H4 (cell line): ENCODE data around the gene NDUFS5. TPM values are rescaled to one million over a fixed set of nuclear protein-coding genes. Genes with fewer than 3 reads are reported as not detected.
"Not testable (repeated sequence)": the region's sequence is repeated elsewhere in the genome, so short reads cannot be mapped to it uniquely, and the experiment has no call there.

Source experiments
- DNase-seq: peaks from one replicate; pipeline ENCODE4 v3.0.0-alpha.2; 2015; ENCODE audit warnings: low spot score
- total RNA-seq: library from RNA; depleted of rRNA; stranded (reverse); fragments of >200 nt; shearing (Covaris generic); gene quantifications from 2 replicates; pipeline ENCODE4 v1.2.3, GENCODE V29; 2014; rRNA removed

The NDUFS5 gene
- total RNA-seq, 1 experiment from 2014 or later: 850 TPM

GRCh38 chr1:39063775-39064174, 37.6 kb downstream of the NDUFS5 start:
- DNase-seq: no peak

GRCh38 chr1:39065542-39065941, 39.4 kb downstream of the NDUFS5 start:
- DNase-seq: no peak

GRCh38 chr1:39068227-39068626, 42.1 kb downstream of the NDUFS5 start:
- not testable (repeated sequence) for DNase-seq

- DNase-seq: not testable (repeated sequence)
Observed at GRCh38 chr1:39071557-39071956, 45.4 kb downstream of the NDUFS5 start.

- DNase-seq: no peak
Observed at GRCh38 chr1:39076127-39076798, 50.1 kb downstream of the NDUFS5 start.

GRCh38 chr1:39076799-39077148, 50.6 kb downstream of the NDUFS5 start:
- no peak for DNase-seq

- DNase-seq: no peak
Observed at GRCh38 chr1:39080269-39080826, 54.2 kb downstream of the NDUFS5 start.

GRCh38 chr1:39080831-39081270, 54.7 kb downstream of the NDUFS5 start:
- DNase-seq: no peak

- DNase-seq: no peak
Observed at GRCh38 chr1:39081271-39082009, 55.3 kb downstream of the NDUFS5 start.

- DNase-seq: no peak
Observed at GRCh38 chr1:39082010-39082799, 56.1 kb downstream of the NDUFS5 start.

GRCh38 chr1:39082811-39083576, 56.8 kb downstream of the NDUFS5 start:
- no peak for DNase-seq

GRCh38 chr1:39084191-39084590, 58.0 kb downstream of the NDUFS5 start:
- DNase-seq: no peak

Other genes with a start within 250 kb of the NDUFS5 start
- gene RRAGC, start 166.6 kb upstream of the NDUFS5 start, total RNA-seq: 13.0 and 17.3 TPM in 2 replicates
- gene MYCBP, start 153.0 kb upstream of the NDUFS5 start, total RNA-seq: 40.4 and 53.0 TPM in 2 replicates
- gene GJA9, start 144.8 kb upstream of the NDUFS5 start, total RNA-seq: not detected in 2 replicates
- not detected in 2 replicates for gene RHBDL2, start 84.5 kb upstream of the NDUFS5 start, total RNA-seq
- 35.3 and 36.3 TPM in 2 replicates for gene AKIRIN1, start 35.1 kb upstream of the NDUFS5 start, total RNA-seq
- 34.1 and 38.6 TPM in 2 replicates for gene MACF1, start 178.3 kb downstream of the NDUFS5 start, total RNA-seq